ENCODE results near the gene RPL10A.

The RPL10A gene

GRCh38 chr6:35449287-35449881 lies 18.8 kb upstream of the RPL10A start:
- DNase-seq: no peak

DNA sequence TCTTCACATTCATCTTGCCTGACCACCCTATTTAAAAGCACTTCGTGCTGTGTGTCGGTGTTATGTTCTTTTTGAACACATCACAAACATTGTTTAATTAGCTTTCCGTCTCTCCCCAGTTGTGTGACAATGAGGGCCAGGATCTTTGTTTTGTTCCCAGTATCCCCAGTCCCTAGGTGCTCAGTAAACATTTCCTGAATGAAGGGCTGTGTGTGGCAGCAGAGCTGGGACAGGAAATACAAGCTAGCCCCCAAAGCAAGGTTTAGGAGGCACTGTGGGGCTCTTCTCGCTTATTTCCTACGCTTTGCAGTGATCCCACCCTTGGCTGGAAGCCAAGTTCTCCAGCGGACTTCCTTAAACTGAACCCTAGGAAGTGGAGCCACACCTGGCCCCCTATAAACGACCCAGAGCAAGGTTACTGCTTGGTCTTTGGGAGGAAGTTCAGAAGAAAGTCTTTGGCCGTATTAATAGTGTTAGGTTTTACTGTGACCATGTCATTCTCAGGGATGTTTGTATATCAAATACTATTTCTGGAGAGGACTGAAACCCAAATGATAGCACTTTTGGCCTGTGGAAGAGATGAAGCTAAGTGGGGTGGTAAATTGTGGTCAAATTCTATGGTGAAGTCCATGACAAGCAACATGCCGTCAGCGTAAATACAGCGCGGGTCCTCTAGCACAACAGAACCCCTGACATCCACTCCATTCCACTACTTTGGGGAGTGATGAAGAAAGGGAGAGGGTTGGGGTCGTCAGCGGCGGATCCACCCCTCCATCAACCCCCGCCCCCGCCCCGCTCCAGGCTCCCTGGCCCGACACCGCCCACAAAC lies 16.6 kb upstream of the RPL10A start:
- no peak for DNase-seq

GRCh38 chr6:35452183-35453090 lies 15.8 kb upstream of the RPL10A start, which contains the start of gene FANCE:
Gene FANCE, plus strand, starts transcription at chr6:35452338. Its CDS starts 208 bp downstream, at chr6:35452546.
- DNase-seq: peak; percentile 85

DNA sequence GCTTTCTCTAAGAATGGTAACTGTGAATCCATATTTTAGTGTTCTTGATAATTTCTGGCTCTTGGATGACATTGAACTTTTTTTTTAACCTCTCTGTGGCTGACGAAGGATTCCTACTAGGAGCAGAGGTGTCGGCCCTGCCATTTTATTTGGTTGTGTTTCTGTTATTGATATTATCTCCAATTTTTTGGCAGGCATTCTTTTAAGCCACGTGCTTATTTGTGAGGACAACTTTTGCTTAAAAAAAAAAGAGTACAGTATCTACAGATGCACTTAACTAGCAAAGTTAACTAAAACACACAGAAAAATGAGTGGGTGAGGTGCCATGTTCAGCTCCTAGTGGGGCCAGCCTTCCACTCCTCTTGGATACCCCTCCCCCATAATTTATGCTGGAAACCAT lies 15.0 kb upstream of the RPL10A start:
- no peak for DNase-seq

DNA sequence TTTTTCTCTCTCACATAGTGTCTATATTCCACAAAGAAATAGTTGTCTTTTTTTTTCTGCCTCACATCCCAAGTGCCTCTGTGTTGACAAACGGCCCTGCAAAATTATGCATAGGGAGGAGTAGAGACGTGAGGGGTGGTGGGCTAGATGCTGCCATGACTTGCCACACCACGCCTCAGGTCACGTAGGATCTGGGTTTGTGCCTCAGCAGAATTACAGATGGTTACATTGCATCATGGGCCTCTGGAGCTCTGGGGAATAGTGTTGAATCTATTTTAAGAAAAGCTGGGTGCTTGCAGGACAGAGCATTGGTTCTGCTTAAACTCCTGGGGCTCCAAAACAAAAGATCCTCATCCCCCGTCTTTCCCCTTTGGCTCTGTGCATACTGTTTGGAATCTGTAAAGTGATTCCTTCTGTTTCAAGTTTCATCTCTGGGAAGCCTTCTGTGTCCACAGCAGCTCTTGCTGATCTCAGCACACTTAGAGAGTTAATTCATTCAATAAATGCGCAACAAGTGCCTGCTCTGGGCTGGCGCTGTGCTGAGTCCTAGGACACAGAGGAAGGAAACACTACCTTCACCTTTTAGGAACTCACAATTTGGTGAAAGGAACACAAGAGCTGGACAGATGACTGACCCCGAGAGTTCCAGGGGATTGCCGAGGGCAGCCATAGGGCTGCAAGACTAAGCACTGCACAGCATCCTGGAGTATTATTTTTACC lies 13.7 kb upstream of the RPL10A start:
- DNase-seq: no peak

DNA sequence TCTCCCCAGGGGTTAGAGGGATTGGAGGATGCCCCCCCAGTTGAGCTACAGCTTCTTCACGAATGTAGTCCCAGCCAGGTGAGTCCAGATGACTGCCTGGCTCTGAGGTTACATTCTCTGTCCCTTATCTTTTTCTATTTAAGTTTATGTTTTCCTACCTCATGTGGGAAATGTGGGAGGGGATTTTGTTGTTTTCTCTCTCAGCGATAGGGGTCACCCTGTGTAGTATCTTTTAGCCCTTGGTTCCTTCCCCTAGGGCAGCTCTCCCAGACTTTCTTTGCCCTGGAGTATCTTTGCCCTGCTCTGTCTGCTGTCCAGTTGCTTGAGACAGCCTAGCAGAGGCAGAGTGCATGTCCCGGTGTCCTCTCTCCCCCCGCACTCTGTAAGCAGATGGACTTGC lies 10.3 kb upstream of the RPL10A start:
- DNase-seq: no peak

DNA sequence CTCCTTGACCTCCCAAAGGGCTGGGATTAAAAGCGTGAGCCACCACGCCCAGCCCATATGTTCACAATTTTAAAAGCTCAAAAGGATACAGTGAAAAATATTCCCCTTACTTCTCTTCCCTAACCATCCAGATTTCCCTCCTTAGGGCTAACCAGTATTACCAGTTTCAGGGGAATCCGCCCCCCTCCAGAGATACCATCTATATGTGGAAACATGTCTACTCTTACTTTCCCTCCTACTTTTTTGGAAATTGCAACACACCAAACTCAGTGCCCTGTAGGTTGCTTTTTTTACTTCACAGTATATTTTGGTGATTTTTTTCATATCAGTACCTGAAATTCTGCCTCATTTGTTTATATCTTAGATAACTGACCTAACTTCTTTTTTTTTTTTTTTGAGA lies 6.9 kb upstream of the RPL10A start:
- DNase-seq: no peak

- no peak for DNase-seq
These were observed 4.9 kb upstream of the RPL10A start for GRCh38 chr6:35463292-35463691.

DNA sequence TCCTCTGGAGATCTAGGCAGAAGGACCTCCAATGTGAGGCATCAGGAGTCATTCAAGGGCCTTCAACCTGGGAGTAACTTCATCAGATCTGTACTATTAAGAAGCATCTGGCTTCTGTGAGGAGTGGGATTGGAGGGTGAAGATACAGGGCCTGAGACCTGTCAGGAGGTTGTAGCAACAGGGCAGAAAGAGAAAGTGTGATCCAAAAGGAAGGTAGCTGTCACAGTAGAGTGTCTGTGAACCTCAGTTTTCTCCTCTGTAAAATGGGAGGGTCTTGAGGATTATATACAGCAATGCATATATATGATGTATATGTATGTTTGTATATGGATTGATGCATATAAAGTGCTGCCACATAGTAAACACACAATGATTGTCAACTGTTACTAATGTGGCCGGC lies 2.6 kb upstream of the RPL10A start:
- DNase-seq: no peak

DNA sequence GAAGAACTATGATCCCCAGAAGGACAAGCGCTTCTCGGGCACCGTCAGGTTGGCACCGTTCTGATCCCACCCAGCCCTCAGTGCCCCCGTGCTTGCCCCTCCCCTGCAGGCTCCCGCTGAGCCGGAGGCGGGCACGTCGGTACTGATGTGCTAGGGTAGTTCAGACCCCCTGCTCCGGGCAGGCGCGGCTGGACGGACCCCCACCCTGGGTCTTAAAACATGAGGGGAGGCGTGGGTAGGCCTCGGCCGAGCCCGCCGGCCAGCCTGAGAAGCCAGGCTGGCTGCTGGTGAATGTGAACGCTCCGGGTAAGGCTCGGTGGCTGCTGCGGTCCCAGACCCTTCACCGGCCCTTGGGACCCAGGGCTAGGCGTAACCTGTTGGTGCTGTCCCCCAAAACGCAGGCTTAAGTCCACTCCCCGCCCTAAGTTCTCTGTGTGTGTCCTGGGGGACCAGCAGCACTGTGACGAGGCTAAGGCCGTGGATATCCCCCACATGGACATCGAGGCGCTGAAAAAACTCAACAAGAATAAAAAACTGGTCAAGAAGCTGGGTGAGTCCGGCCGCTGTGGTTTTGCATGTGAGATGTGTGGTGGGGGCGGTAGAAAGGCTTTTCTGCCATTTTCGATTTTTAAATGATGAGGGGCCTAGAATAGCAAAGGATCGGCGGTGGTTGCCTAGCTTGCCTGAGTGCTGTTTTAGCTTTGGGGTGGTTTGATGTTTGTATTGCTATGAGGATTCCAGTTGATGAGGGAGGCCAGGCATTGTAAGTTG lies 964 bp downstream of the RPL10A start:
- no peak for DNase-seq

DNA sequence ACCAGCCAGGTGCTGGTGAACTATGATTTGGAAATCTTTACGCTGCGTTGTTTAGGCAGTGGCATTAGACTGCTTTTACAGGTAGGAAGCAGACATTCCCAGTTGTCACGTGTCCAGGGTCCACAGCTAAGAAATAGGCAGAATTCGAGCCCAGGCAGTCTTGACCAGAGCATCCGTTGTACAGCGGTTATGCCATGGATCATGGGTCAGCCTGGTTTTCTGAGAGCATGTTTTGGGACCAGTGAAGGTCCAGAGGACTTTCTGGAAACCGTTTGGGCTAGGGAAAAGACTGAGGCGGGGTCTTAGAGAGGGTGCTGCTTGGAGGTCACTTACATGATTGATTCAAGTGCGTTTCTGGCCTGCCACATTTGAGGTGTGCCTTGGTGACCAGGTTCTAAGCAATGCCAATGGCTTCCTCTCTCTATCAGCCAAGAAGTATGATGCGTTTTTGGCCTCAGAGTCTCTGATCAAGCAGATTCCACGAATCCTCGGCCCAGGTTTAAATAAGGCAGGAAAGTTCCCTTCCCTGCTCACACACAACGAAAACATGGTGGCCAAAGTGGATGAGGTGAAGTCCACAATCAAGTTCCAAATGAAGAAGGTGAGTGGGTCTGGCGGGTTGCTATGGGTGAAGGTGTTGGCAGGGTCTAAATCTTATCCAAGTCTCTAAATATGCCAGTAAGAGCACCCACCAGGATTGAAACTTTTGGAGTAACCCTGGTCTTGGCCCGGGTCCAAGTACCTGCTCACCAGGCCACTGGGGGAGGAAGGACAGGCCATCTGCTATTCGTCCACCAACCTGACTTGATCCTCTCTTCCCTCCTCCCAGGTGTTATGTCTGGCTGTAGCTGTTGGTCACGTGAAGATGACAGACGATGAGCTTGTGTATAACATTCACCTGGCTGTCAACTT lies 1.8 kb downstream of the RPL10A start:
- DNase-seq: no peak

DNA sequence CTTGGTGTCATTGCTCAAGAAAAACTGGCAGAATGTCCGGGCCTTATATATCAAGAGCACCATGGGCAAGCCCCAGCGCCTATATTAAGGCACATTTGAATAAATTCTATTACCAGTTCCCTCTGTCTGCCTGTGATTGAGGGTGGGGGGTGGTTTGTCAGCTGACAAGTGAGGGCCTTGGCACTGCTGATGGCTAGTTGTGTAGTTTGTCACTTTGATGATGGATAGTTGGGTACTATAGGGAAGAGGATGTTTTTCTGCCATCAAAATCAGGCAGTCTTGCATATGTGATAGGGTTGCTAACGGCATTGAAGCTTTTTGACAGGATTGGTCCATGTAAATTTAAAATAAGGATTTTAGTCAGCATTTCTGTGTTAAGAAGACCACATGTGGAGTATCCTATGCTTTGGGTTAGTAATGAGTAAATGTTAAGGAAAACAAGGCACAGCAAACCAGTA lies 2.5 kb downstream of the RPL10A start:
- DNase-seq: no peak

DNA sequence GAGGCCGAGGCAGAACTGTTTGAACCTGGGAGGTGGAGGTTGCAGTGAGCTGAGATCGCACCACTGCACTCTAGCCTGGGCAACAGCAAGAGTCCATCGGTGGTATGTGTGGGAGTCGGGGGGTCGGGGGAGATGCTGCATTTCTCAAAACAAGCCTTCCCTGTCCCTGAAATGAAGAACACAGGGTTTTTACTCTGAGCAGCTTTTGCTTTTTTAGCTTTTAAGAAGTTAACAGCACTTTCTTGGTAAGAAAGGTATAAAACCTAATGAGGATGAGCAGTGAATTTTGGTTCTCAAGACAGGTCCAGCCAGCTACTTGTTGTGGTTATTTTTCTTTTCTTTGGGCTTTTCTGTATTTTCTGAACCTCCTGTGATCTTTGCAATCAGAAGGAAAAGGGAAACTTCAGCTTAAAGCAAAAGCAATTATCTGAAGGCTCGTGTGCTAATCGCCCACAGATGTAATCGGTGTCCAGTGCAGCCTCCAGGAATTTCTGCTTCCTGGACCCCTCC lies 3.7 kb downstream of the RPL10A start:
- no peak for DNase-seq

DNA sequence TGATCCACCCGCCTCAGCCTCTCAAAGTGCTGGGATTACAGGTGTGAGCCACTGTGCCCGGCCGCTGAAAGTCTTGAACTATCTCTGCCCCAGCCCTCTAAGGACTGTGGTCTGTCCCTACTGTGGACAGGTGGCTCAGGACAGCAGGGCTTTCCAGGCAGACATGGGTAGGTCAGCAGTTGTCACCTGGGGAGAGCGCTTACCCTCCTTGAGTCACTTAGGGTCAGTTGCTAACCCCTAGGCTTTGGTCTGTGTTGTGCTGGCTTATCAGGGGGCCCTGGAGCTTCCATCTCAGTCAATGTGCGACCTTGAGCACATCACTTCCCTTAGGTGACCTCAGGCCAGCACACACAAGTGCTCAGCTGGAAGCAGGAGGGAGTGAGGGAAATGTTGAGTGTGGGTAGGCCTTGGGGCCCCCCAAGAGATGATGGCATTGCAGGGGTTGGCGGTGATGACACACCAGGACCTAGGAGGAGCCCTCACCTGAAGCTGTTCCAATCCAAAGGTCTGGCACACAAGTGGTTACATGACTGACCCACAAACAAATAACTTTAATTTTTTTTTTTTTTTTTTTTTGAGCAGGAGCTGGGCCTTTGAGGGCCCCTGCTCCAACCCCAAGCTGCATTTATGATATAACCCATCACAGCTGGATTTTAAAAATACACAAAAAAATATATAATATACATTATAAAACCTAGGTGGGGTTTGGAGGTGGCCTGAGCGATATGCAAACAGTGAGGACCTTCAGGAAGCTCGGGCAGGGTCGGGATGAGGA lies 5.1 kb downstream of the RPL10A start:
- DNase-seq: no peak

DNA sequence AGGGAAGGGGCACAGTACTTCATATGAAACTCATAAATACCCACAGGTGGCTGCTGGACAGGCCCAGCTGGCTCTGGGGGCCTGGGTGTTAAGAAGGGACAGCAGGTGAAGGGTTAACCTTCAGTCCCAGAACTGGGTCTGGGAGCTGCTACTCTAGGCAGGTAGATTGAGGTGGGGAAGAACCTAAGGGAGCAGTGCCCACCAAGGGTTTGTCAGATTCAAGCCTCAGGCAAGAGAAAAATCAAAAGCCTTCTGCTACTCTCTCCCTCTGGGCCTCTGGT lies 5.6 kb downstream of the RPL10A start:
- no peak for DNase-seq

DNA sequence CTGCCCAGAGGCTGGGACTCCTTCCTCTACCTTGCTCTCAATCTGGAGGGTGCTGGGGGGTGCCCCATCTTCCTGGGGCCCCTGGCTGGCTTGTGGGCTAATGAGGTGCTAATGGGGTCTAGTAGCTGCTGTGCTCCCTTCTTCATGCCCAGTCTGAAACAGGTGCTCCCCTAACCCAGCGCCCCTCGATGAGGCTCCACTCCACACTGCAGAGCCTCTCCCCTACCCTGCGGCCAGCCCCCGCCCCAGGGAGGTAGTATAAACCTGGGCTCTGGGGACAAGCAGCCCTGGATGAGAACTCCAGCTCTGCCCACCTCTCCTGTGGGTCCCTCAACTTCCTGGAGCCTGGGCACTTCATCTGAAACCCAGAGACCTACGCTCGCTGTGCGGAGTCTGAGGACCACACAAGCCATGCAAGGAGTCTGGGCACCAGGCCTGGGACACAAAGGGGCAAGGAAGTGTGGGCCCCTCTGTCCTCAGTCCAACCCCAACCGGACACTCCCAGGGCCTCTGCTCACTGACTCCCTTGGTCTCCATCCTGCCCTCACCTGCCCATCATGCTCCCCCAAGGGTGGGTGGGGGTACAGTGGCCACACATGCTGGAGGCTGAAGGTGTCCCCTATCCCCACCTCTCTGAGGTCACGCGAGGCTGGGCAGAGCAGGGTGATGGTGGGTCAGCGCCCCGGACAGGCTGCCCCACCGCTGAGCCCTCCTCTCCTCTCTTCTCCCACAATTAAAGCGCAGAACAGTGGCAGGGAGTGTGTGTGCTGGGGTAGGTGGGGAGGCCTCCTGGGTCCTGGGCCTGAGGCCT lies 6.1 kb downstream of the RPL10A start:
- no peak for DNase-seq

DNA sequence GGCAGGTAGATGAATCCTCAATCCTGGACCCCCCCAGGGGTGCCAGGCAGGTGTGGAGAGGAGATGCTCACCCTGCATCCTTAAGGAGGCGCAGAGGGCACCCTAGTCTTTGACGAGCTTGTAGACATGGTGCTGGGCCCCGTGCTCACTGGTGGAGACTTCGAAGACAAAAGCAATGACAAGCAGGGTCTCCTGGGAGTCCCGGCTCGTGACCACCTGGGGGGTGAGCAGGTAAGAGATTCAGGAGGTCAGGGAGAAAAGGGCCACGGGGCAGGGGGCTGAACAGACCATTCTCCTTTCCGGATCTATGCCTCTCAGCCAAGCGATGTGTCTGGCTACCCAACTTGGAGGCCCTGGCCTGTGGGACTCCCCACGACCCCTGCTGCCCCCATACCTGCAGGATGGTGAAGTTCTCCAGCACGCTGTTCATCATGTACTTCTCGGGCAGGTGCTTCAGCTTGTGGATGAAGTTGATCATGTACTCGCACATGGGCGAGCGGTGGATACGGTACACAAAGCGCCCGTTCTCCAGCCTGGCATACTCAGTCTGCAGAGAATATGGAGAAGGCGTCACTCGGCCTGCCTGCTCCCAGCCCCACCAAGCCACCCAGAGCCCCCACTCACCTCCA lies 6.9 kb downstream of the RPL10A start:
- no peak for DNase-seq

DNA sequence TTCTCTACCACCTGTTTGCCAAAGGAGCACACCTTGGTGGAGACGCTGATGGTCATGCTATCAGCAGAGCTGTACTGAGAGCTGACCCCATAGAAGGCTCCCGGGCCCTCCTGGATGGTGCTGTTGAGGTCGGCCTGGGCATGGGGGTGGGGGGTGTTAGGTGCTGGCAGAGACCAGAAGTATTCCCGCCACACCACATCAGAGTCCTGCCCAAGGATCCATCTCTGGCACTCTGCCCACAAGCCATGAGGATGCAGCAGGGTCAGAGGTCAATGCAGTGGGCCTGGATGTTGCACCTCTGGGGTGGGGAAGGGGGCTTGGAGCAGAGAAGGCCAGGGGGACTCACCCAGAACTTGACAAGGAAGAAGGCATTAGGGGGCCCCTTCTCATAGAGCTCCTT lies 7.4 kb downstream of the RPL10A start:
- DNase-seq: no peak

DNA sequence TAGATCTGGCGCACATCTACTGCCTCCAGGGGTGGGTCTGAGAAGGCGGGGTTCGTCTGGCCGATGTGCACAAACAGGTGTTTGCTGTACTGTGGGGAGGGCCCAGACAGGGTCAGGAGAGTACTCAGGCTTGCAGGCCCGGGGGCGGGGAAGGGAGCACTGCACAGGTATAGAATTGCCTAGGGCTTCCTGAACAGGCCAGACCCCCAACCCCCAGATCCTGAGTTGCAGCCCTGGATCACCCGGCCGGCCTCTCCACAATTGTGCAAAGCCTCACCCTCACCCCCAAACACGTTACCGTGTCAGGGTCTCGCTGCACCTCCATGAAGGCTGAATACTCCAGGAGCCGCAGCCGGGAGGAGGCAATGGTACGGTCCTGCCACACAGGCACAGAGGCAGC lies 7.8 kb downstream of the RPL10A start:
- DNase-seq: no peak

Data from activated effector memory CD4-positive, alpha-beta T cell treated with Interleukin-2 at 50 U/mL for 16 hours (primary cell).